KMS-11 (cell line): ENCODE measurements around the gene GLIS1.

Source experiments
- H2AFZ ChIP-seq: fragments of 200-600 bp; sonication (generic); 2 replicates; pipeline ENCODE4 v1.6.1; 2016; ENCODE audit warnings: antibody characterized with exemption, mixed run types, low read depth
- H3K27ac ChIP-seq: fragments of 200-600 bp; sonication (generic); 2 replicates; pipeline ENCODE4 v1.6.1; 2016; ENCODE audit warnings: mild to moderate bottlenecking, mixed run types
- H3K27me3 ChIP-seq: fragments of 200-600 bp; sonication (generic); 2 replicates; pipeline ENCODE4 v1.6.1; 2017; ENCODE audit warnings: mild to moderate bottlenecking, low read depth, mixed run types, moderate library complexity; ENCODE audit not compliant: insufficient read depth
- H3K36me3 ChIP-seq: fragments of 200-600 bp; sonication (generic); 2 replicates; pipeline ENCODE4 v1.6.1; 2017; ENCODE audit warnings: mild to moderate bottlenecking, mixed run types; ENCODE audit not compliant: insufficient read depth
- H3K4me1 ChIP-seq: fragments of 200-600 bp; sonication (generic); 2 replicates; pipeline ENCODE4 v1.6.1; 2016; ENCODE audit warnings: mild to moderate bottlenecking, low read depth, mixed run types; ENCODE audit not compliant: poor library complexity, severe bottlenecking
- H3K4me2 ChIP-seq: fragments of 200-600 bp; sonication (generic); 2 replicates; pipeline ENCODE4 v1.7.0; 2016; ENCODE audit warnings: mild to moderate bottlenecking, mixed run types
- H3K4me3 ChIP-seq: fragments of 200-600 bp; sonication (generic); IDR thresholded peaks from 2 replicates; pipeline ENCODE4 v1.6.1; 2017; ENCODE audit warnings: low read depth, low read length, mixed read lengths; ENCODE audit not compliant: insufficient read depth
- H3K79me2 ChIP-seq: fragments of 200-600 bp; sonication (generic); 2 replicates; pipeline ENCODE4 v1.6.1; 2016; ENCODE audit warnings: low read depth, mixed run types; ENCODE audit not compliant: insufficient read depth
- H3K9ac ChIP-seq: fragments of 200-600 bp; sonication (generic); 2 replicates; pipeline ENCODE4 v1.6.1; 2016; ENCODE audit warnings: mild to moderate bottlenecking, mixed run types
- H4K20me1 ChIP-seq: fragments of 200-600 bp; sonication (generic); 2 replicates; pipeline ENCODE4 v1.6.1; 2016; ENCODE audit warnings: mild to moderate bottlenecking, mixed run types; ENCODE audit not compliant: insufficient read depth
- CTCF ChIP-seq: fragments of 200-600 bp; sonication (generic); conservative IDR thresholded peaks from 2 replicates; pipeline ENCODE4 v1.6.1; 2017; ENCODE audit warnings: low read depth, mild to moderate bottlenecking, antibody characterized with exemption, low read length, moderate library complexity, mixed read lengths

The GLIS1 gene

GRCh38 chr1:53529555-53529954 lies 209.4 kb downstream of the GLIS1 start:
- Histone ChIP-seq H3K4me1 (no peaks in the 10 kb centered on the region), H3K4me3 (no peak overlapping the region), H3K4me2 (no peak overlapping the region), H4K20me1 (no peaks in the 10 kb centered on the region), H3K9ac (no peak overlapping the region), H3K27me3 (no peaks in the 10 kb centered on the region), H3K27ac (no peak overlapping the region), H3K36me3 (no peaks in the 10 kb centered on the region), H2AFZ (no peak overlapping the region), H3K79me2 (no peaks in the 10 kb centered on the region)
- TF ChIP-seq CTCF, result no peak

GRCh38 chr1:53527368-53527767 lies 211.6 kb downstream of the GLIS1 start:
- no peak for TF ChIP-seq CTCF
- Histone ChIP-seq H3K4me2 (no peak overlapping the region), H4K20me1 (no peaks in the 10 kb centered on the region)

GRCh38 chr1:53526451-53527101 lies 212.4 kb downstream of the GLIS1 start:
- H3K79me2 ChIP-seq, result no peaks in the 10 kb centered on the region
- H3K4me1 ChIP-seq, result no peaks in the 10 kb centered on the region
- H3K4me3 ChIP-seq, result no peak overlapping the region
- H4K20me1 ChIP-seq, result no peaks in the 10 kb centered on the region
- no peak overlapping the region for H3K27ac ChIP-seq
- H3K36me3 ChIP-seq, result no peaks in the 10 kb centered on the region
- no peak for TF ChIP-seq CTCF
- no peaks in the 10 kb centered on the region for H3K27me3 ChIP-seq
- H2AFZ ChIP-seq, result no peak overlapping the region
- H3K9ac ChIP-seq, result no peak overlapping the region
- no peak overlapping the region for H3K4me2 ChIP-seq

More at GRCh38 chr1:53527368-53527767, 211.6 kb downstream of the GLIS1 start:
- no peak overlapping the region for H3K9ac ChIP-seq
- H3K27me3 ChIP-seq, result no peaks in the 10 kb centered on the region
- no peak overlapping the region for H3K27ac ChIP-seq
- H3K36me3 ChIP-seq, result no peaks in the 10 kb centered on the region
- no peaks in the 10 kb centered on the region for H3K79me2 ChIP-seq
- no peak overlapping the region for H3K4me3 ChIP-seq
- H2AFZ ChIP-seq, result no peak overlapping the region
- no peaks in the 10 kb centered on the region for H3K4me1 ChIP-seq

GRCh38 chr1:53525595-53525994 lies 213.4 kb downstream of the GLIS1 start:
- Histone ChIP-seq H3K4me3 (no peak overlapping the region), H3K27me3 (no peaks in the 10 kb centered on the region), H3K36me3 (no peaks in the 10 kb centered on the region), H4K20me1 (no peaks in the 10 kb centered on the region), H3K79me2 (no peaks in the 10 kb centered on the region), H3K27ac (no peak overlapping the region), H3K4me1 (no peaks in the 10 kb centered on the region), H2AFZ (no peak overlapping the region), H3K4me2 (no peak overlapping the region), H3K9ac (no peak overlapping the region)
- no peak for TF ChIP-seq CTCF
